ENCODE measurements around the gene SP140. TPM values are rescaled to one million over a fixed set of nuclear protein-coding genes. Genes with fewer than 3 reads are reported as not detected.

Gene SP140
- total RNA-seq, 1 experiment from 2014 or later = 1.1 TPM

DNA sequence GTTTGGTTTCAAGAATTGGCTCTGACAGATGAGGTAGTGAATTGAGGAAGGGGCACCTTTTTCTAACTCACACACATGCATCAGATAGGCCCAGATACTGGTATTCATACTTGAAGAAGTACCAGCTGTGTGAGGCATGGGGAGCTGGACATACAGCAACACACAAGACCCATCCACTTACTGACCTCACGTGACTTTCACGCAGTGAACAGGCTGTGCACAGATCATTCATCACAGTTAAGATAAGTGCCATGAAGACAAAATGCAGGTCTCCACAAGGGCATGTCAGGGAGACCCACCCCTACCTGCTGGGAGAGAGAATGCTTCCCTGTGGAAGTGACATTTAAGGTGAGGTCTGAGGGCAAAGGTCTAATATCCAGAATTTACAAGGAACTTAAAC, 44.3 kb upstream of the SP140 start:
- no peak for DNase-seq (ENCODE audit: low read depth, low spot score)
- in situ Hi-C loops (cut with HindIII; ENCODE audit: low pct_unique_long_range_greater_than_20kb, low sequenced_read_pairs) (no loop called here), intact Hi-C loops (cut with micrococcal nuclease; ENCODE audit: unreplicated experiment) (no loop called here)
- Histone ChIP-seq H3K27ac (ENCODE audit: low read length) (no peak overlapping the region), H3K4me1 (ENCODE audit: control insufficient read depth, insufficient read depth, low read length) (no peaks in the 10 kb centered on the region), H3K9me3 (ENCODE audit: control insufficient read depth, insufficient read depth, low read depth, low read length) (no peaks in the 10 kb centered on the region), H3K27me3 (ENCODE audit: control insufficient read depth, insufficient read depth, low read length) (no peaks in the 10 kb centered on the region), H3K4me3 (ENCODE audit: low read depth in 2 of 2, low read length in 2 of 2) (no peak overlapping the region), H3K36me3 (ENCODE audit: control insufficient read depth, insufficient read depth, low read length) (no peaks in the 10 kb centered on the region)
- no TSS peak for BruUV-seq (replicated peaks)
- TF ChIP-seq SIN3A (IDR thresholded peaks at IDR 0.05; ENCODE audit: borderline replicate concordance, insufficient read depth, low read depth, low read length) = no peak
- TF ChIP-seq, protein P1, sequence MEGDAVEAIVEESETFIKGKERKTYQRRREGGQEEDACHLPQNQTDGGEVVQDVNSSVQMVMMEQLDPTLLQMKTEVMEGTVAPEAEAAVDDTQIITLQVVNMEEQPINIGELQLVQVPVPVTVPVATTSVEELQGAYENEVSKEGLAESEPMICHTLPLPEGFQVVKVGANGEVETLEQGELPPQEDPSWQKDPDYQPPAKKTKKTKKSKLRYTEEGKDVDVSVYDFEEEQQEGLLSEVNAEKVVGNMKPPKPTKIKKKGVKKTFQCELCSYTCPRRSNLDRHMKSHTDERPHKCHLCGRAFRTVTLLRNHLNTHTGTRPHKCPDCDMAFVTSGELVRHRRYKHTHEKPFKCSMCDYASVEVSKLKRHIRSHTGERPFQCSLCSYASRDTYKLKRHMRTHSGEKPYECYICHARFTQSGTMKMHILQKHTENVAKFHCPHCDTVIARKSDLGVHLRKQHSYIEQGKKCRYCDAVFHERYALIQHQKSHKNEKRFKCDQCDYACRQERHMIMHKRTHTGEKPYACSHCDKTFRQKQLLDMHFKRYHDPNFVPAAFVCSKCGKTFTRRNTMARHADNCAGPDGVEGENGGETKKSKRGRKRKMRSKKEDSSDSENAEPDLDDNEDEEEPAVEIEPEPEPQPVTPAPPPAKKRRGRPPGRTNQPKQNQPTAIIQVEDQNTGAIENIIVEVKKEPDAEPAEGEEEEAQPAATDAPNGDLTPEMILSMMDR (IDR thresholded peaks at IDR 0.05) = no peak
- TF ChIP-seq TCF7L2 (IDR thresholded peaks at IDR 0.05; ENCODE audit: low read depth, low read length) = no peak
- TF ChIP-seq POLR2AphosphoS5 (IDR thresholded peaks at IDR 0.05; ENCODE audit: low read depth, low read length) = no peak
- TF ChIP-seq, protein P2, sequence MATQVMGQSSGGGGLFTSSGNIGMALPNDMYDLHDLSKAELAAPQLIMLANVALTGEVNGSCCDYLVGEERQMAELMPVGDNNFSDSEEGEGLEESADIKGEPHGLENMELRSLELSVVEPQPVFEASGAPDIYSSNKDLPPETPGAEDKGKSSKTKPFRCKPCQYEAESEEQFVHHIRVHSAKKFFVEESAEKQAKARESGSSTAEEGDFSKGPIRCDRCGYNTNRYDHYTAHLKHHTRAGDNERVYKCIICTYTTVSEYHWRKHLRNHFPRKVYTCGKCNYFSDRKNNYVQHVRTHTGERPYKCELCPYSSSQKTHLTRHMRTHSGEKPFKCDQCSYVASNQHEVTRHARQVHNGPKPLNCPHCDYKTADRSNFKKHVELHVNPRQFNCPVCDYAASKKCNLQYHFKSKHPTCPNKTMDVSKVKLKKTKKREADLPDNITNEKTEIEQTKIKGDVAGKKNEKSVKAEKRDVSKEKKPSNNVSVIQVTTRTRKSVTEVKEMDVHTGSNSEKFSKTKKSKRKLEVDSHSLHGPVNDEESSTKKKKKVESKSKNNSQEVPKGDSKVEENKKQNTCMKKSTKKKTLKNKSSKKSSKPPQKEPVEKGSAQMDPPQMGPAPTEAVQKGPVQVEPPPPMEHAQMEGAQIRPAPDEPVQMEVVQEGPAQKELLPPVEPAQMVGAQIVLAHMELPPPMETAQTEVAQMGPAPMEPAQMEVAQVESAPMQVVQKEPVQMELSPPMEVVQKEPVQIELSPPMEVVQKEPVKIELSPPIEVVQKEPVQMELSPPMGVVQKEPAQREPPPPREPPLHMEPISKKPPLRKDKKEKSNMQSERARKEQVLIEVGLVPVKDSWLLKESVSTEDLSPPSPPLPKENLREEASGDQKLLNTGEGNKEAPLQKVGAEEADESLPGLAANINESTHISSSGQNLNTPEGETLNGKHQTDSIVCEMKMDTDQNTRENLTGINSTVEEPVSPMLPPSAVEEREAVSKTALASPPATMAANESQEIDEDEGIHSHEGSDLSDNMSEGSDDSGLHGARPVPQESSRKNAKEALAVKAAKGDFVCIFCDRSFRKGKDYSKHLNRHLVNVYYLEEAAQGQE (IDR thresholded peaks at IDR 0.05; ENCODE audit: insufficient read depth in 1 of 2, low read depth in 2 of 2, low read length in 1 of 2) = no peak
- ChIA-PET CTCF (no interaction called here), POLR2A (no interaction called here)
- no peak for ATAC-seq

DNA sequence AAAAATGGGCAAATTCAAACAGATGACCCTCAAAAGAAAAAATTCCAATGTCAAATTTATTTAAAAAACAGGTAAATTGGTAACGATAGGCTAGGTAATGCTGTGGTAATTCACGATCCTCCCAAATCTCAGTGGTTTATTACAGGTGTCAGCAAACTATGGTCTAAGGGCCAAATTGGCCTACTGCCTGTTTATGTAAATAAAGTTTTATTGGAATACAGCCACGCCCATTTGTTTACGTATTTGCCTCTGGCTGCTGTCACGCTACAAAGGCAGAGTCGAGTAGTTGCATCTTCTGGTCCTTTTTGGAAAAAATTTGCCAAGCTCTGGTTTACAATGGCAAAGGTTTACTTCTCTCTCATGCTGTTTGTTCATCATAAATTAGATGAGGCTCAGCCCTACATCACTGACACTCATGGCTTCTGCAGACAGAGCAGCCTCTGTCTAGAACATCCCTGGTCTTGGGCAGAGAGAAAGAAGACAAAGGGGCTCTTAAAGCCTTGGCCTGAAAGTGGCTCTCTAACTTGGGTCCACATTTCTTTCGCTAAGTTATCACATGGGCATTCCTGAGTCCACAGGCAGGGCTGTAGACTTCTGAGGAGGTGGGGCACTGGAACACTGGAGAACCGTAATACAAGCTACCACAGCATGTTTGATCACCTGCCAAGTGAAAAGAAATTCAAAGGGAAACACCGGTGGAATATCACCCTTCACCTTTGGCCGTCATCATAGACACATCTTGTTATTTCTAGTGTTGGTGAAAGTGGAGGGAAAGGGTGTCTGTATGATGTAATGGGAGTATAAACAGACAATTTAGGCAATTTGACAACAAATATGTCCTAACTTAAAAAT, 40.6 kb upstream of the SP140 start:
- DNase-seq (ENCODE audit: low read depth, low spot score) (no peak), ATAC-seq (no peak)
- ChIA-PET POLR2A (no interaction called here), CTCF (interaction anchor here (0.5 to 0.7 kb wide), 2 partner anchors 24 to 517 kb away, joined by 3 to 6 read pairs; no protein-coding TSS in a partner anchor)
- intact Hi-C loops (cut with micrococcal nuclease; ENCODE audit: unreplicated experiment) (no loop called here), in situ Hi-C loops (cut with HindIII; ENCODE audit: low pct_unique_long_range_greater_than_20kb, low sequenced_read_pairs) (no loop called here)
- no peaks in the 10 kb centered on the region for H3K36me3 ChIP-seq (ENCODE audit: control insufficient read depth, insufficient read depth, low read length)
- no peak overlapping the region for H3K4me3 ChIP-seq (ENCODE audit: low read depth in 2 of 2, low read length in 2 of 2)
- TF ChIP-seq, protein P1 (IDR thresholded peaks at IDR 0.05) = no peak
- TF ChIP-seq SIN3A (IDR thresholded peaks at IDR 0.05; ENCODE audit: borderline replicate concordance, insufficient read depth, low read depth, low read length) (no peak), POLR2AphosphoS5 (IDR thresholded peaks at IDR 0.05; ENCODE audit: low read depth, low read length) (no peak), TCF7L2 (IDR thresholded peaks at IDR 0.05; ENCODE audit: low read depth, low read length) (no peak)
- TF ChIP-seq, protein P2 (IDR thresholded peaks at IDR 0.05; ENCODE audit: insufficient read depth in 1 of 2, low read depth in 2 of 2, low read length in 1 of 2) = no peak
- BruUV-seq (replicated peaks) = no TSS peak
- no peaks in the 10 kb centered on the region for H3K9me3 ChIP-seq (ENCODE audit: control insufficient read depth, insufficient read depth, low read depth, low read length)
- no peak overlapping the region for H3K27ac ChIP-seq (ENCODE audit: low read length)
- H3K4me1 ChIP-seq (ENCODE audit: control insufficient read depth, insufficient read depth, low read length) = no peaks in the 10 kb centered on the region
- no peaks in the 10 kb centered on the region for H3K27me3 ChIP-seq (ENCODE audit: control insufficient read depth, insufficient read depth, low read length)
